ENCODE measurements around the gene CLPTM1.
"Not testable (repeated sequence)": the region's sequence is repeated elsewhere in the genome, so short reads cannot be mapped to it uniquely, and the experiment has no call there.

The CLPTM1 gene, protein sequence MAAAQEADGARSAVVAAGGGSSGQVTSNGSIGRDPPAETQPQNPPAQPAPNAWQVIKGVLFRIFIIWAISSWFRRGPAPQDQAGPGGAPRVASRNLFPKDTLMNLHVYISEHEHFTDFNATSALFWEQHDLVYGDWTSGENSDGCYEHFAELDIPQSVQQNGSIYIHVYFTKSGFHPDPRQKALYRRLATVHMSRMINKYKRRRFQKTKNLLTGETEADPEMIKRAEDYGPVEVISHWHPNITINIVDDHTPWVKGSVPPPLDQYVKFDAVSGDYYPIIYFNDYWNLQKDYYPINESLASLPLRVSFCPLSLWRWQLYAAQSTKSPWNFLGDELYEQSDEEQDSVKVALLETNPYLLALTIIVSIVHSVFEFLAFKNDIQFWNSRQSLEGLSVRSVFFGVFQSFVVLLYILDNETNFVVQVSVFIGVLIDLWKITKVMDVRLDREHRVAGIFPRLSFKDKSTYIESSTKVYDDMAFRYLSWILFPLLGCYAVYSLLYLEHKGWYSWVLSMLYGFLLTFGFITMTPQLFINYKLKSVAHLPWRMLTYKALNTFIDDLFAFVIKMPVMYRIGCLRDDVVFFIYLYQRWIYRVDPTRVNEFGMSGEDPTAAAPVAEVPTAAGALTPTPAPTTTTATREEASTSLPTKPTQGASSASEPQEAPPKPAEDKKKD

DNA sequence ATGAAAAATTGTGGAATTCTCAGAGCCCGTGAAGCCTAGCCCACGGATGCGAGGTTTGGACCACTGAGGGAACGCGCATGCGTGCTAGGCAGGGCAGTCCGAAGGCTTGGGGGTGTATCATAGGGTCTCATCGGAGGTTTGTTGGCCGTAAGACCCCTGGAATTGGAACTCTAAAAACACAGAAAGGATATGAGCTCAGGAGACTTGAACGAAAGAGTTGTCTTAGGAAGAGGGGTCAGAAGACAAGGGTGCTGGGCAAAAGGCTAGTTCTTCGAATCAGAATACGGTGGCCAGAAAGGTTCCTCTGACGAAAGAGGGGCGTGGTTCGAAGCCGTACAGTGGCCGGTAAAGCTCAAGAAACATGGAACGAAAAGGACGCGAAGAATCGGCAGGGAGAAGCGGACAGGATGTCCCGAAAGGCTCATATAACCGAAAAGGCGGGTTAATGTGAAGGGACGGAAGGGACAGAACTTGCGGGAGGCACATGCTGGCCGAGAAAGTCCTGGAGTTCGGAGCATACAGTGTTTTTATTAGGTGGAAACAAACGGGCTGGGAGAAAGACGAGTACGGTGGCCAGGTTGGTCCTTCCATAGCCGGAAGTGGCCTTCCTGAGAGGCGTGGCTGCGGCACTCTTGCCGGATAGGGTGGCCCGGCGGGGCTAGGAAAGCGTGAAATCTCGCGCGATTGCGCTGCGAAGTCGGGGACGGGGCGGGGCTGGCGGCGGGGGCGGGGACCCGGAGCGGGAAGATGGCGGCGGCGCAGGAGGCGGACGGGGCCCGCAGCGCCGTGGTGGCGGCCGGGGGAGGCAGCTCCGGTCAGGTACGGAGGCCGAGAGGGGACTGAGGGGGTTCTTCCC is at the start of gene CLPTM1:
CLPTM1 (plus strand) TSS at position 732 of the 856 bp plus-strand sequence; CDS start at position 748, 16 bp downstream.
- DNase-seq = peak; percentile 97

GRCh38 chr19:44905437-44906160 is 49.6 kb upstream of the CLPTM1 start, which contains the start of gene APOE:
APOE (plus strand) TSS chr19:44905796; CDS start chr19:44906625, 829 bp downstream.
- no peak for DNase-seq

DNA sequence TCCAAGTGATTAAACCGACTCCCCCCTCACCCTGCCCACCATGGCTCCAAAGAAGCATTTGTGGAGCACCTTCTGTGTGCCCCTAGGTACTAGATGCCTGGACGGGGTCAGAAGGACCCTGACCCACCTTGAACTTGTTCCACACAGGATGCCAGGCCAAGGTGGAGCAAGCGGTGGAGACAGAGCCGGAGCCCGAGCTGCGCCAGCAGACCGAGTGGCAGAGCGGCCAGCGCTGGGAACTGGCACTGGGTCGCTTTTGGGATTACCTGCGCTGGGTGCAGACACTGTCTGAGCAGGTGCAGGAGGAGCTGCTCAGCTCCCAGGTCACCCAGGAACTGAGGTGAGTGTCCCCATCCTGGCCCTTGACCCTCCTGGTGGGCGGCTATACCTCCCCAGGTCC is 47.6 kb upstream of the CLPTM1 start:
- DNase-seq = no peak

- DNase-seq = no peak
These were observed 46.9 kb upstream of the CLPTM1 start for GRCh38 chr19:44908074-44908835.

- DNase-seq = no peak
These were observed 46.3 kb upstream of the CLPTM1 start for GRCh38 chr19:44908836-44909261.

- no peak for DNase-seq
These were observed 45.4 kb upstream of the CLPTM1 start for GRCh38 chr19:44909775-44910174.

DNA sequence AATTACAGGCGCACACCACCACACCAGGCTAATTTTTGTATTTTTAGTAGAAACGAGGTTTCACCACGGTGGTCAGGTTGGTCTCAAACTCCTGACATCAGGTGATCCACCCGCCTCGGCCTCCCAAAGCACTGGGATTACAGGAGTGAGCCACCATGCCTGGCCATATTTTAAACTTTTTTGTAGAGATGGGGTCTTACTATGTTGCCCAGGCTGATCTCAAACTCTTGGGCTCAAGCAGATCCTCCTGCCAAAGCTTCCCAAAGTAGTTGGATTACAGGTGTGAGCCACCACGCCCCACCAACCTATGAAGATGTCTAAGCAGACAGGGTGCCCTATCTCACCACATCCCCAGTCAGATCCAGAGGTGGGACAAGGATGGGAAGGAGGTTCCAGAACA is 43.3 kb upstream of the CLPTM1 start:
- DNase-seq = not testable (repeated sequence)

GRCh38 chr19:44912854-44913253 is 42.3 kb upstream of the CLPTM1 start:
- peak; percentile 84 for DNase-seq

DNA sequence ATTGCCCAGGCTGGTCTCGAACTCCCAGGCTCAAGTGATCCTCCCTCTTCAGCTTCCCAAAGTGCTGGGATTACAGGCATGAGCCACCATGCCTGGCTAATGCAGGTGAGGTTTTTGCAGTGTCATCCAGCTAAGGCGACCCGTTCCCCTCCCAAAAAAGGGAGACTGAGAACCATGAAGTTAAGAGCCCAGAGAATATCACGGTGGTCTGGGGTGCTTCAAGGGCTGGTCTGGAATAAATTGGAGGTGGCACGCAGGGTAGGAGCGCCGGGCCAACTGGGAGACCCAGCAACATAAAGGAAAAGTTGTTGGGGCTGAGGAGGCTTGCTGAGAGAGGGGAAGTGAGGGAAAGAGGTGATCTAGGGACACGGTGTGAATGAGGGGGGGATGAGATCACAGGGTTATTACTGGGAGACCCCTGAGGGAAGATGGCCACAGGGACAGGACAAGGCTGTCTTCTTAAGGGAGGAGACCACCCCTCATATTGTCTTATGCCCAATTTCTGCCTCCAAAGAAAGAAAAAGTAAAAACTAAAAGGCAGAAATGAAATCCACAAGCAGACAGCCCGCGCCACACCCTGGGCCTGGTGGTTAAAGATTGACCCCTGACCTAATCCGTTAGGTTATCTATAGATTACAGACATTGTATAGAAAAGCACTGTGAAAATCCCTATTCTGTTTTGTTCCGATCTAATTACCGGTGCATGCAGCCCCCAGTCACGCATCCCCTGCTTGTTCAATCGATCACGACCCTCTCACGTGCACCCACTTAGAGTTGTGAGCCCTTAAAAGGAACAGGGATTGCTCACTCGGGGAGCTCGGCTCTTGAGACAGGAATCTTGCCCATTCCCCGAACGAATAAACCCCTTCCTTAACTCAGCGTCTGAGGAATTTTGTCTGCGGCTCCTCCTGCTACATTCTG is 41.4 kb upstream of the CLPTM1 start:
- DNase-seq = not testable (repeated sequence)

GRCh38 chr19:44914433-44915206 is 40.6 kb upstream of the CLPTM1 start, which contains the start of gene APOC1:
APOC1 (plus strand) TSS chr19:44914608; CDS start chr19:44914892, 284 bp downstream.
- peak; percentile 95 for DNase-seq

GRCh38 chr19:44924243-44924725 is 30.9 kb upstream of the CLPTM1 start:
- DNase-seq = no peak

DNA sequence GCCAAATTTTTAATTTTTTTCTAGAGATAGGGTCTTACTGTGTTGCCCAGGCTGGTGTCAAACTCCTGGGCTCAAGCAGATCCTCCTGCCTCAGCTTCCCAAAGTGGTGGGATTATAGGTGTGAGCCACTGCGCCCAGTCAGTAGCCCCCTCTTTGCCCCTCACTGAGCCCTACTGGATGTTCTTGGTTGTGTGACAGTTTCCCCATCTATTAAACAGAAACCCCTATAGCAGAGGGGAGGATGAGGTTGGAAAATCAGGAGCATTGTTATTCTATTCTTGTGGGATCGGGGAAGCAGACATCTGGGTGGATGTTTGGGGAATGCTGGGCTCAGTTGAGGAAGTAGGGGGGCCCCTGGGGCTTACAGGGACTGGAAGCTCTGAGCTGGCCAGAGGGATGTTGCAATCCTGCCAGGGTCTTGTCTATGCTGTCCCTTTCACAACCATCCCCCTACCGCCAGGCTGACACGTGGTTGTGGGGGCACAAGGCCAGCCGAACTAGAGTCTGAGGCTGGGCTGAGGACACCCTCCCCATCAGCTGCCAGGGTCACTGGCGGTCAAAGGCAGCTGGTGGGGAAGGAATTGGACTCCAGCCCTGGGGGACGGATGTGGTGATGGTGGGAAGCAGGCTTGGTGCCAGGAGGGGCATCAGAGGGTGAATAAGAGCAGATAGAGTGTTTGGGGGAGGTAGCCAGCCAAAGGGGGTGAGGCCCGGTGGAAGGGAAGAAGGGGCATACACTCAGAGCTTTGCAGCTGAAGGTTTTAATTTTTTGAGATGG is 29.9 kb upstream of the CLPTM1 start:
- peak; percentile 87 for DNase-seq

DNA sequence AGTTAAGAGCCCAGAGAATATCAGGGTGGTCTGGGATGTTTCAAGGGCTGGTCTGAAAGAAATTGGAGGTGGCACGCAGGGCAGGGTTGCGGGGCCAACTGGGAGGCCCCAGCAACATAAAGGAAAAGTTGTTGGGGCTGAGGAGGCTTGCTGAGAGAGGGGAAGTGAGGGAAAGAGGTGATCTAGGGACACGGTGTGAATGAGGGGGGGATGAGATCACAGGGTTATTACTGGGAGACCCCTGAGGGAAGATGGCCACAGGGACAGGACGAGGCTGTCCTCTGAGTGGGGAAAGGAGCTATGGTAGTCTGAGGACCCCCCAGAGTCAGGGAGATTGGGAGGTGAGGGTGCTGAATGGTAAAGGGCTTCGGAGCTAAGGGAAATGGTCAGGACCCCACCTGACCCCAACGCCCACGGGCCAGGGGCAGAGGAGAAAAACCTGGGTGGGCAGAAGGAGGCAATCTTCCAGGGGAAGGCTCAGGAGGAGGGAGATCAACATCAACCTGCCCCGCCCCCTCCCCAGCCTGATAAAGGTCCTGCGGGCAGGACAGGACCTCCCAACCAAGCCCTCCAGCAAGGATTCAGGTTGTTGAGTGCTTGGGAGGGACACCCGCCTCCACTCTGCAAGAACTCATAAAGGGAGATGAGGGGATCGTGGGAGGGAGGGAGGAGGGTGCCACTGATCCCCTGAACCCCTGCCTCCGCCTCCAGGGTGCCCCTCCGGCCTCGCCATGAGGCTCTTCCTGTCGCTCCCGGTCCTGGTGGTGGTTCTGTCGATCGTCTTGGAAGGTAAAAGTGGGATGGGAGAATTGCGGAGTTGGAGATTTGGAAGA is 28.7 kb upstream of the CLPTM1 start:
- not testable (repeated sequence) for DNase-seq

GRCh38 chr19:44927746-44928145 is 27.4 kb upstream of the CLPTM1 start:
- no peak for DNase-seq

DNA sequence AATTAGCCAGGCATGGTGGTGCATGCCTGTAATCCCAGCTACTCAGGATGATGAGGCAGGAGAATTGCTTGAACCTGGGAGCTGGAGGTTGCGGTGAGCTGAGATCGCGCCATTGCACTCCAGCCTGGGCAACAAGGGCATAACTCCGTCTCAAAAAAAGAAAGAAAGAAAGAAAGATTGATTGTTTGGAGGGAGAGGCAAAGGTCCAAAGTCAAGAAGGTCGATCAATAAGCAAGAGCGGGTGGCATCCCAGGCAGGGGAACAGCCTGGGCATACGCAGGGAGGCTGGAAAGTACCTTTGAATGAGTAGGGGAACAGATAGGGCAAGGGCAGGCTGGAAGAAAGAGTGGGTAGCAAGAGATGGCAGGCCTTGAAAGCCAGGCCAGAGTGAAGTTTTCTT is 25.1 kb upstream of the CLPTM1 start:
- DNase-seq = no peak

DNA sequence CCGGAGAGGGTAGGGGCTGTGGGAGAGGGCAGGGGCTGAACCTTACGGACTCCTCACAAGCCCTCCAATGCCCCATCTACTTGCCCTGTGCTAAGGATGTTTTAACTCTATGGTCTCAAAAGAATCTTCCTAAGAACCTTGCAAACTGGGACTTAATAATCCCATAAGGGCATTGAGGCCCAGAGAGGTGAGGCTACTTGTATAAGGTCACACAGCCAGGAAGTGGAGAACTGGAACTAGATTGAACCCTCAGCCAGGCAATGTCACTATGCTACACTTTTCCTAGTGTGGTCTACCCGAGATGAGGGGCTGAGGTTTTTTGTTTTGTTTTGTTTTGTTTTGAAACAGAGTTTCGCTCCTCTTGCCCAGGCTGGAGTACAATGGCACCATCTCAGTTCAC is 23.6 kb upstream of the CLPTM1 start:
- DNase-seq = no peak

GRCh38 chr19:44939668-44940067 is 15.5 kb upstream of the CLPTM1 start:
- DNase-seq = no peak

Data from right hindlimb (tissue), 1 donor.